Karpas-422 (cell line): ENCODE measurements around the gene HRH1. TPM values are rescaled to one million over a fixed set of nuclear protein-coding genes. Genes with fewer than 3 reads are reported as not detected.

Experiments
- DNase-seq: peaks from one replicate; pipeline ENCODE4 v3.0.0-alpha.2; 2015
- H2AFZ ChIP-seq: fragments of 200-600 bp; sonication (generic); 2 replicates; pipeline ENCODE4 v1.6.1; 2014; ENCODE audit warnings: antibody characterized with exemption, low read length, mixed read lengths
- H3K27ac ChIP-seq: fragments of 200-600 bp; sonication (generic); 2 replicates; pipeline ENCODE4 v1.5.1; 2014; ENCODE audit warnings: mild to moderate bottlenecking, low read length, moderate library complexity
- H3K27me3 ChIP-seq: fragments of 200-600 bp; sonication (generic); 2 replicates; pipeline ENCODE4 v1.6.1; 2014; ENCODE audit warnings: low read length, mixed read lengths
- H3K36me3 ChIP-seq: fragments of 200-600 bp; sonication (generic); 2 replicates; pipeline ENCODE4 v1.6.1; 2014; ENCODE audit warnings: low read length, mixed read lengths; ENCODE audit not compliant: insufficient read depth
- H3K4me1 ChIP-seq: fragments of 200-600 bp; sonication (generic); 2 replicates; pipeline ENCODE4 v1.6.1; 2014; ENCODE audit warnings: mild to moderate bottlenecking, low read length, mixed read lengths
- H3K4me2 ChIP-seq: fragments of 200-600 bp; sonication (generic); 2 replicates; pipeline ENCODE4 v1.6.1; 2014; ENCODE audit warnings: low read length, low read depth, mild to moderate bottlenecking; ENCODE audit not compliant: poor library complexity, severe bottlenecking
- H3K4me3 ChIP-seq: fragments of 200-600 bp; sonication (generic); 2 replicates; pipeline ENCODE4 v1.5.1; 2014; ENCODE audit warnings: mild to moderate bottlenecking, antibody characterized with exemption, low read length, mixed read lengths
- H3K79me2 ChIP-seq: fragments of 200-600 bp; sonication (generic); 2 replicates; pipeline ENCODE4 v1.6.1; 2014; ENCODE audit warnings: mild to moderate bottlenecking, low read length, mixed read lengths
- H3K9ac ChIP-seq: fragments of 200-600 bp; sonication (generic); 2 replicates; pipeline ENCODE4 v1.6.0; 2014; ENCODE audit warnings: low read length
- H3K9me2 ChIP-seq: fragments of 200-600 bp; sonication (generic), shearing (Covaris generic); replicated peaks from 2 replicates; pipeline ENCODE4 v1.6.0; 2014; ENCODE audit warnings: mild to moderate bottlenecking, low read length, moderate library complexity; ENCODE audit not compliant: insufficient read depth
- H3K9me3 ChIP-seq: fragments of 300-700, 200-600 bp; sonication (generic); 2 replicates; pipeline ENCODE4 v1.6.1; 2014; ENCODE audit warnings: low read length, mixed read lengths
- H4K20me1 ChIP-seq: fragments of 200-600 bp; sonication (generic); 2 replicates; pipeline ENCODE4 v1.6.1; 2014; ENCODE audit warnings: mild to moderate bottlenecking, antibody characterized with exemption, low read length, low read depth; ENCODE audit not compliant: insufficient read depth
- total RNA-seq: library from RNA; depleted of rRNA; stranded (reverse); fragments of >200 nt; shearing (Covaris generic); gene quantifications from 2 replicates; pipeline ENCODE4 v1.2.3, GENCODE V29; 2014; ENCODE audit warnings: low replicate concordance

Gene HRH1
- total RNA-seq, 1 experiment from 2014 or later: 9.6 TPM

GRCh38 chr3:11136830-11137626 is 17.3 kb upstream of the HRH1 start:
- no peak overlapping the region for H3K4me2 ChIP-seq
- no peak overlapping the region for H3K4me3 ChIP-seq
- no peak overlapping the region for H3K27ac ChIP-seq
- H3K27me3 ChIP-seq: no peaks in the 10 kb centered on the region
- no peak overlapping the region for H3K9ac ChIP-seq
- H2AFZ ChIP-seq: no peak overlapping the region
- no peaks in the 10 kb centered on the region for H3K9me3 ChIP-seq
- peak; percentile 61 for DNase-seq
- no peaks in the 10 kb centered on the region for H3K9me2 ChIP-seq
- H3K79me2 ChIP-seq: no peaks in the 10 kb centered on the region
- no peaks in the 10 kb centered on the region for H3K36me3 ChIP-seq
- H3K4me1 ChIP-seq: peaks cover 9% of the 10 kb centered on the region
- H4K20me1 ChIP-seq: no peaks in the 10 kb centered on the region

GRCh38 chr3:11137627-11137959 is 16.7 kb upstream of the HRH1 start:
- Histone ChIP-seq H3K9me2 (no peaks in the 10 kb centered on the region), H4K20me1 (peaks cover 3% of the 10 kb centered on the region; the same call in 1 of the 2 replicates), H3K36me3 (no peaks in the 10 kb centered on the region), H3K4me3 (no peak overlapping the region), H3K9ac (no peak overlapping the region), H3K27me3 (no peaks in the 10 kb centered on the region), H3K27ac (no peak overlapping the region), H2AFZ (no peak overlapping the region), H3K9me3 (no peaks in the 10 kb centered on the region), H3K4me2 (no peak overlapping the region), H3K4me1 (peaks cover 9% of the 10 kb centered on the region), H3K79me2 (no peaks in the 10 kb centered on the region)
- DNase-seq: no peak

- DNase-seq: no peak
- H3K4me3 ChIP-seq: no peak overlapping the region
- no peaks in the 10 kb centered on the region for H3K27me3 ChIP-seq
- H3K79me2 ChIP-seq: no peaks in the 10 kb centered on the region
- H3K27ac ChIP-seq: no peak overlapping the region
- H3K9me3 ChIP-seq: no peaks in the 10 kb centered on the region
- no peak overlapping the region for H2AFZ ChIP-seq
- H3K4me2 ChIP-seq: no peak overlapping the region
- peaks cover 3% of the 10 kb centered on the region; the same call in 1 of the 2 replicates for H4K20me1 ChIP-seq
- H3K4me1 ChIP-seq: peaks cover 9% of the 10 kb centered on the region
- no peaks in the 10 kb centered on the region for H3K36me3 ChIP-seq
- H3K9me2 ChIP-seq: no peaks in the 10 kb centered on the region
- H3K9ac ChIP-seq: no peak overlapping the region
Measured at GRCh38 chr3:11138371-11138770, 15.9 kb upstream of the HRH1 start.

GRCh38 chr3:11140030-11140712 is 14.1 kb upstream of the HRH1 start:
- Histone ChIP-seq H3K9me3 (no peaks in the 10 kb centered on the region), H3K4me2 (no peak overlapping the region), H3K4me3 (no peak overlapping the region), H3K79me2 (no peaks in the 10 kb centered on the region), H3K9me2 (no peaks in the 10 kb centered on the region), H3K4me1 (peaks cover 9% of the 10 kb centered on the region), H4K20me1 (peaks cover 3% of the 10 kb centered on the region; the same call in 1 of the 2 replicates), H2AFZ (no peak overlapping the region), H3K36me3 (no peaks in the 10 kb centered on the region), H3K9ac (no peak overlapping the region), H3K27me3 (no peaks in the 10 kb centered on the region), H3K27ac (no peak overlapping the region)
- DNase-seq: peak; percentile 86

GRCh38 chr3:11140713-11141104 is 13.6 kb upstream of the HRH1 start:
- no peak for DNase-seq
- Histone ChIP-seq H3K27ac (no peak overlapping the region), H3K4me3 (no peak overlapping the region), H3K9me2 (no peaks in the 10 kb centered on the region), H3K9ac (no peak overlapping the region), H3K79me2 (no peaks in the 10 kb centered on the region), H2AFZ (no peak overlapping the region), H3K4me2 (no peak overlapping the region), H4K20me1 (peaks cover 3% of the 10 kb centered on the region; the same call in 1 of the 2 replicates), H3K9me3 (no peaks in the 10 kb centered on the region), H3K36me3 (no peaks in the 10 kb centered on the region), H3K4me1 (peaks cover 9% of the 10 kb centered on the region), H3K27me3 (no peaks in the 10 kb centered on the region)

GRCh38 chr3:11143476-11143875 is 10.8 kb upstream of the HRH1 start:
- Histone ChIP-seq H3K4me1 (peaks cover 9% of the 10 kb centered on the region), H2AFZ (no peak overlapping the region), H3K79me2 (no peaks in the 10 kb centered on the region), H4K20me1 (peaks cover 3% of the 10 kb centered on the region; the same call in 1 of the 2 replicates), H3K27ac (no peak overlapping the region), H3K4me3 (no peak overlapping the region), H3K27me3 (no peaks in the 10 kb centered on the region), H3K9ac (no peak overlapping the region), H3K36me3 (no peaks in the 10 kb centered on the region), H3K9me2 (no peaks in the 10 kb centered on the region), H3K9me3 (no peaks in the 10 kb centered on the region), H3K4me2 (no peak overlapping the region)
- no peak for DNase-seq

- H3K27ac ChIP-seq: no peak overlapping the region
- no peak overlapping the region for H2AFZ ChIP-seq
- no peaks in the 10 kb centered on the region for H3K79me2 ChIP-seq
- DNase-seq: no peak
- peaks cover 3% of the 10 kb centered on the region; the same call in 1 of the 2 replicates for H4K20me1 ChIP-seq
- H3K9me2 ChIP-seq: no peaks in the 10 kb centered on the region
- no peaks in the 10 kb centered on the region for H3K9me3 ChIP-seq
- H3K4me3 ChIP-seq: no peak overlapping the region
- H3K36me3 ChIP-seq: no peaks in the 10 kb centered on the region
- no peak overlapping the region for H3K4me2 ChIP-seq
- peaks cover 8% of the 10 kb centered on the region for H3K4me1 ChIP-seq
- no peaks in the 10 kb centered on the region for H3K27me3 ChIP-seq
- H3K9ac ChIP-seq: no peak overlapping the region
Measured at GRCh38 chr3:11144996-11145395, 9.3 kb upstream of the HRH1 start.

- Histone ChIP-seq H3K9ac (no peak overlapping the region), H3K4me1 (no peaks in the 10 kb centered on the region), H3K4me3 (no peak overlapping the region), H3K9me2 (no peaks in the 10 kb centered on the region), H2AFZ (no peak overlapping the region), H3K4me2 (no peak overlapping the region), H3K9me3 (no peaks in the 10 kb centered on the region), H4K20me1 (peaks cover 3% of the 10 kb centered on the region; the same call in 1 of the 2 replicates), H3K27ac (no peak overlapping the region), H3K36me3 (no peaks in the 10 kb centered on the region), H3K27me3 (no peaks in the 10 kb centered on the region), H3K79me2 (no peaks in the 10 kb centered on the region)
- no peak for DNase-seq
Measured at GRCh38 chr3:11145888-11146287, 8.4 kb upstream of the HRH1 start.
